ENCODE results near the gene P2RY2.

- TF ChIP-seq CTCF (IDR thresholded peaks at IDR 0.05) (no peak), POLR2A (IDR thresholded peaks at IDR 0.05) (no peak)
Observed at GRCh38 chr11:73190557-73190885, 27.6 kb upstream of the P2RY2 start.
